ENCODE results near the gene DLGAP5. TPM values are rescaled to one million over a fixed set of nuclear protein-coding genes. Genes with fewer than 3 reads are reported as not detected.

Gene DLGAP5
- total and polyA plus RNA-seq, 2 of the 4 experiments (the other 2 are of a cell fraction) = 14.9 to 19.0 TPM

- Histone ChIP-seq H2AK5ac (ENCODE audit: low read depth, low read length) (no peak overlapping the region), H3K27me3 (ENCODE audit: control insufficient read depth, insufficient read depth, low read length) (peaks cover 22% of the 10 kb centered on the region), H2BK20ac (ENCODE audit: low read depth, low read length) (no peak overlapping the region), H3K14ac (replicated peaks; ENCODE audit: low read depth, low read length) (no peak overlapping the region), H3K27ac (ENCODE audit: insufficient read depth, low read length) (no peak overlapping the region), H2AK9ac (replicated peaks; ENCODE audit: low read depth, low read length, poor library complexity) (no peak overlapping the region), H3K4me3 (ENCODE audit: insufficient read depth, low read depth, low read length) (no peak overlapping the region), H3K9ac (ENCODE audit: low read depth, low read length) (no peak overlapping the region), H2BK5ac (ENCODE audit: low read depth, low read length, poor library complexity, severe bottlenecking) (no peak overlapping the region), H2BK120ac (ENCODE audit: low read depth, low read length) (no peak overlapping the region), H3K79me1 (ENCODE audit: low read depth in 1 of 2, low read length in 2 of 2) (no peaks in the 10 kb centered on the region), H3K4ac (ENCODE audit: low read depth, low read length) (no peak overlapping the region), H3K56ac (ENCODE audit: extremely low read depth, insufficient read depth, low read length) (no peak overlapping the region), H2BK15ac (ENCODE audit: low read depth, low read length) (no peak overlapping the region), H4K20me1 (ENCODE audit: insufficient read depth, low read length) (no peaks in the 10 kb centered on the region), H3K18ac (ENCODE audit: low read depth, low read length) (no peak overlapping the region), H3K23ac (ENCODE audit: low read depth, low read length) (no peak overlapping the region), H4K8ac (ENCODE audit: low read depth in 2 of 2, low read length in 2 of 2) (no peak overlapping the region), H4K5ac (ENCODE audit: low read depth, low read length) (no peak overlapping the region), H2AFZ (replicated peaks; ENCODE audit: low read length, poor library complexity) (no peak overlapping the region), H3K9me3 (ENCODE audit: control insufficient read depth, insufficient read depth, low read length) (no peaks in the 10 kb centered on the region), H3K36me3 (ENCODE audit: control insufficient read depth, insufficient read depth, low read length) (no peaks in the 10 kb centered on the region), H4K91ac (ENCODE audit: insufficient read depth, low read depth, low read length) (no peak overlapping the region), H3K4me1 (ENCODE audit: control insufficient read depth, insufficient read depth, low read length) (no peaks in the 10 kb centered on the region), H3K9me1 (ENCODE audit: insufficient read depth, low read length) (no peaks in the 10 kb centered on the region), H3K4me2 (ENCODE audit: low read depth, low read length) (no peak overlapping the region)
- intact Hi-C loops (cut with micrococcal nuclease) = no loop called here
- no CpG with 5 or more reads among the region's 3 CpGs for WGBS, 2 experiments (ENCODE audit: extremely low coverage in 2 of 2, insufficient read length in 1 of 2)
- dilution Hi-C loops (cut with HindIII; ENCODE audit: low sequenced_read_pairs, unreplicated experiment) = no loop called here
- ChIA-PET CTCF (no interaction called here), POLR2A (ENCODE audit: unreplicated experiment) (no interaction called here)
- no peak for DNase-seq
- in situ Hi-C loops (cut with MboI; ENCODE audit: low sequenced_read_pairs) = loop anchor here (25.0 kb wide), 1 partner anchor 1254 kb away; no protein-coding TSS in a partner anchor
- no peak for TF ChIP-seq CHD1 (IDR thresholded peaks at IDR 0.05; ENCODE audit: low read depth, low read length)
- no peak for TF ChIP-seq RFX5 (IDR thresholded peaks at IDR 0.05; ENCODE audit: low read depth, low read length)
- ATAC-seq (ENCODE audit: low read depth) = no peak
- no TSS peak for BruUV-seq (replicated peaks)
Measured at GRCh38 chr14:55233591-55233990, 42.2 kb upstream of the DLGAP5 start.
